HG02870 (cell line): ENCODE measurements around the gene MEP1A.
"Not testable (repeated sequence)": the region's sequence is repeated elsewhere in the genome, so short reads cannot be mapped to it uniquely, and the experiment has no call there.

Experiments
- ATAC-seq: cut with Tn5 transposase; IDR thresholded peaks from one replicate; pipeline ENCODE4 v1.9.1; 2021; ENCODE audit warnings: mild to moderate bottlenecking, moderate library complexity; ENCODE audit not compliant: unreplicated experiment

Gene MEP1A

DNA sequence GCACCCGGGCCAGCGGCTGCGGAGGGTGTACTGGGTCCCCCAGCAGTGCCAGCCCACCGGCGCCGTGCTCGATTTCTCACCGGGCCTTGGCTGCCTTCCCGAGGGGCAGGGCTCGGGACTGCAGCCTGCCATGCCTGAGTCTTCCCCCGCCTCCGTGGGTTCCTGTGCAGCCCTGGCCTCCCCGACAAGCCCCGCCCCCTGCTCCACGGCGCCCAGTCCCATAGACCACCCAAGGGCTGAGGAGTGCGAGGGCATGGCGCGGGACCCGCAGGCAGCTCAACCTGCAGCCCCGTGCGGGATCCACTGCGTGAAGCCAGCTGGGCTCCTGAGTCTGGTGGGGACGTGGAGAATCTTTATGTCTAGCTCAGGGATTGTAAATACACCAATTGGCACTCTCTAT is 18.5 kb upstream of the MEP1A start:
- not testable (repeated sequence) for ATAC-seq

DNA sequence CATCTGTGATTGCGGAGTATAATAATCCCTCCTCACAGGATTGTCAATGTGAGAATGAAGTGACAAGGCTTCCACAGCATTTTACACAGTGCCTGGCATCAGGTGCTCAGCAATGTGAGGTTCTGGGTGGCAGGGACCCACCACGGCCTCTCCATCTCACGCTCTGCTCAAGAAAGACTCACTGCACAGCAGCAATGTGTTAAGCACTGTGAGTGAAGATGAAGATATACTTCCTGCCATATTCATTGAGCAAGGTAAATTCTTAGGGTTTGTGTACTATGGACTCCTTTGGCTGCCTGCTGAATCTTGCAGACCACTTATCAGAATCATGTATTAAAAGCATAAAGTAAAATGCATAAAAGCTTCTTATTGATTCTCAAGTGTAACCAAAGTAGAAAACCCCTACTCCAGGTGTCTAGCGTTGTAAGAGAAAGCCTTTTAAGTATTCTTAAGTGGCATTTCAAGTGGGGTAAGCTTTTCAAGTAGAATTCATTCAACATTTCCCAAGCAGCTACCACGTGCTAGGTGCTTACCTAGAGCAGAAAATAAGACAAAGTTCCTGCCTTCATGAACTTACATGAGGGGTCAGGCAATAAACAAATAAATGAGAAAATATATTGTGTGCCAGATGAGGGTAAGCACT is 17.0 kb upstream of the MEP1A start:
- ATAC-seq = no peak

DNA sequence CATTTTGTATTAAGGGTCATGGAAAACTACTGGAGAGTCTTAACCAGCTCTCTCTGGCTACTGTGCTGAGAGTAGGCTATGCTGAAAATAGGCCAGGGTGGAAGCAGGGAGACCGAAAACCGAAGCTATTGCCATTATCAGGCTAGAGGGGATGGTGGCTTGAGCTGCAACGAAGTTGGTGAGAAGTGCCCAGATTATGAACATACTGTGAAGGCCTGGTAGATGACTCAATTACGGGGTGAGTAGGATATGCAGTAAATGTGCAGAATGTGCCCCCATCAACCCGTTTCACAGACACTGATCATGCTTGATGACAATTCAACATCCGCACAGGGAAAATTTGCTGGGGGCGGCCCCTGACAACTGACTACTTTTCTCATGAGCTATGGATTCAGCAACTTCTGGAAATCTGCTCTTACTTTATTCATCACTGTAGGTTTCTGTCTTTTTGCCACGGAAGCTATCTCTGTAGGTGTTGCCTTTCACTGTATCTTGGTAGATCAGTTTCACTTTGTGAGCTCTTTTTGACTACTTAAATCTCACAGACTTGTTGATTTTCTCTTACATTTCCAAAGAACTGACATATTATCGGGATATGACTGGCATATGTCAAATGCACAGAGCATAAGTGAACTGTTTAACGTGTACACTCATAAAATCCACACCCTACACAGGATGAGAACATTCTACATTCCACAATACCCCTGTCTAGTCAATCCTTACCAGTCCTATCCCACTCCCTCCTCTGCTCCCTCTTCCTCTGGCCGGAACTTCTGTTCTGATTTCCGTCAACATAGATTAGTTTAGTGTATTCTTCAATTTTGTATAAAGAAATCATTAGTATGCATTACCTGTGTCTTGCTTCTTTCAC is 15.5 kb upstream of the MEP1A start:
- no peak for ATAC-seq

DNA sequence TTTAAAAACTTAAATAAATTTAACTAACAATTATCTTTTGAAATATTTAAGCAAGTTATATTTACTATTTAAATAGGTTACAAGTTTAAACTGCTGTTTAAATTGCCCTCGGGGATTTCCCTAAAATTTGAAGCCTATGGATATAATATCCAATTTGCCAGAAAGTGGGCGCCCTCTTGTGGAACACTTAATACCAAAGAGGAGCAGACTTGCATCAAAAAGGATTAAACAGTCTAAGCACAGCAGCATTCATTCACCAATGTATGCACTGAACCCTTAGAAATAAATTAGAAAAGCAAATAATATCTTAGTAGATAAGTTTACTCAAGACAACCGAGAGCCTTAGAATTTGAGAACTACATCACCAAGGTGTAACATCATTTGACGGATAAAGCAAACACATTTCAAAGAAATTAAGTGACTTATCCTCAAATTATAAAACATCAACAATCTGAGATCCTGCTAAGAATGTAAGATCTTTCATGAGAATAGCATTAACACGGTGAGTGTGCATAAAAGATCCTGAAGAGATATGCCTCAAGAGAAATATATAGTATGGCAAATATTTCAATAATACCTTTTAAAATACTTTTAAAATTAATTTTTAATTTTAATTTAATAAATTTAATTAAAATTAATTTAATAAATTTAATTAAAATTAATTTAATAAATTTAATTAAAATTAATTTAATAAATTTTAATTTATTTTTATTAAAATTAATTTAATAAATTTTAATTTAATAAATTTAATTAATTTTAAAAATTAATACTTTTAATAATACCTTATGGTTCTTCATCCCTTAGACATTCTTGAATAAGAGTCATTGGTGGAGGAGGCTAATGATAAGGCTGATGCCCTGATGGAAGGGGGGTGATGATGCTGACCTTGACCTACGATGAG is 11.5 kb upstream of the MEP1A start:
- ATAC-seq = no peak

DNA sequence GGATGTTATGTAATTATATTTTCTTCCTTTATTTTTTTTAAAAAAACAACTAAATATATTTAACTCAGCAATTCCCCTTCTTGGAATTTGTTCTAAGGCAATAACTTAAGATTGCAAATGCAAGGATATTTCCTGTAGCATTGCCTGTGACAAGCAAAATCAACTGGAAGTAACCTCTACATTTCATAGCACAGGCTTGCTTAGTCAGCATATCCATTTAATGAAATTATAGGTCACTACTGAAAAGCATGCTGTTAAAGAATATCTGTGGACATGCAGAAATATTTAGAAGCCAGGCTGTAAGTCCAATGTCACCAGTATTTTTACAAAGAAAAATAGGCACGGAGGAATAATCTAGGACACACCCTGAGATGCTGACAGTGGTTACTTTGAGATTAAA is 8.7 kb upstream of the MEP1A start:
- ATAC-seq = no peak

DNA sequence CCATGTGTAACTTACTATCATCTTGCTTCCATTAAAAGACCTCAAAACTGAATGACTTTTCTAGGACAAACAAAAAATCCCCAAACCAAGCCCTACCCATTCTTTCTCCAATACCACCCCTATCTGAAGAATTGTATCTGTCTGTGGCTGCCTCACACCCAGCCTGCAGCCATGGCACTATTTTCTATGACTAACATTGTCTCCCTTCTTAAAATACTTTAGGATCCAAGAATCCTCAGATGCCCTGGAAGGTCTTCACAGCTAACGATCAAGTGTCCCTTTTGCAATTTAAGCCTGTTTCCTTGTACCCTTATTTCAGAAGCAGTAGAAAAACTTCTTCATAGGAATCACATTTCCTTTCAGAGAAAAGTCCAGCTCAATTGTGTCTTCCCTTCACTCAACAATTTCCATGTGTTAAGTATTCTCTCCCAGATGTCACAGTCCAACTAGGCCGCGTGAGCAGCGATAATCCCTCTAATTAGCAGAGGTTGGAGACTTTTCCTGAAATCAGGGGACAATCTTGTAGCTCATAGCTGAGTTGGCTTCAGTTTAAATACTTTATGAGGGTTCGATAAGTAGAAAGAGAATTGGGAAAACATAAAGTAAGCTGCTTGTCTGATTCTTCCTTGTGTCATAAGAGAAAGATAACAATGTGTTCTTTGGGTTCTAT is 5.2 kb upstream of the MEP1A start:
- no peak for ATAC-seq

DNA sequence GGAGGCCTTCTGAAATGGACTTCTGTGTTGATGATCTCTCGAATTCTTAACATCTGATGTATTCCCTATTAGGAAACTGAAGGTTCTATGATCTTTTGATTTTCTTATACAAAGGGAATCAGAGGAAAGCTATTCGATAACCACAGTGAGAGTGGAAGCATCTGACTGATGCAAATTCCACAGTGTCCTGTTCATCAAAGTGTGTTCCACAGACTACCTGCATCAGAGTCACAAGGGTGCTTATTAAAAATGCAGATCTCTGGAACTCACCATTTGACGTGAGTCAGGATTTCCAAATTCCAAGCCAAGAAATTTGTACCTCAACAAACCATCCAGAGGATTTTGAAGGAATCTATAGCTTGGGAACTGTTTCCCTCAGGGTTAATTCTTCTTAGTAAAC is 4.4 kb upstream of the MEP1A start:
- ATAC-seq = no peak

DNA sequence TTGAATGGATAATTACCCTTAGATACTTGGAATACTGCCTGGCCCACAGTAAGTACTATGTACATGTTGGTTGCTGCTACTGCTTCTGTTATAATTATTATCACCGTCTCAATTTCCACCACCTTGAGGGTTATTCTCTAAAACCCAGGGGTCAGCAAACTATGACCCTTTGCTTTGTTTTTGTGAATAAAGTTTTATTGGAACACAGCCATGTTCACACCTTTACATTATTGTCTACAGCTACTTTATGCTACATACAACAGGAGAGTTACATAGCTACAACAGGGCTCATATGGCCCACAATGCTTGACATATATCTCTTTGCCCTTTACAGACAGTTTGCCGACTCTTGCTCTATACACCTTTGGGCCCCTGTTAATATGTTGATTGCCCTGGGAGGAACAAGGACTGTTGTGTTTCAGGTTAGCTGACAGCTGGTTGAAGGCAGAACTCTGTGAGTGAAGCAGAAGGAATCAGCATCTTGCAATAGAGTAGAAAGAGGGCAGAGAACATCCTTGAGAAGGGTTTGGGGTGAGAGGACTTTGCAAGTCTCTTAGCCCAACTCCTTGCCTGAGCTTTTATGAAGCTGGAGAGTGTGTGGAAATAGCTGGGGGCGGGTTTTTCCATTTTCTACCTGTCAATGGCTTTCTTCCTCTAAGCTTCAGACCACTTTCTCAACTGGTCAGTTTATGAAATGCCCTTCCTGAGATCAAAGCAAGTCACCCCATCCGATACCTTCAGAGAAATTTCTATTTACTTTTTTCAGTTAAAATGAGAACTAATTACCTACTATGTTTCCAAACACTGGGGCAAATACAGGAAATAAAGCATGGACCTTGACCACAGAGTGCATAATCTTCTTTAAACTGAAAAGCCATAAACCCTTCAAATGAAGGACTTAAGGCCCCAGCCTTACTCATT is 3.5 kb upstream of the MEP1A start:
- ATAC-seq = no peak

GRCh38 chr6:46790355-46790874 is 2.8 kb upstream of the MEP1A start:
- ATAC-seq = no peak

DNA sequence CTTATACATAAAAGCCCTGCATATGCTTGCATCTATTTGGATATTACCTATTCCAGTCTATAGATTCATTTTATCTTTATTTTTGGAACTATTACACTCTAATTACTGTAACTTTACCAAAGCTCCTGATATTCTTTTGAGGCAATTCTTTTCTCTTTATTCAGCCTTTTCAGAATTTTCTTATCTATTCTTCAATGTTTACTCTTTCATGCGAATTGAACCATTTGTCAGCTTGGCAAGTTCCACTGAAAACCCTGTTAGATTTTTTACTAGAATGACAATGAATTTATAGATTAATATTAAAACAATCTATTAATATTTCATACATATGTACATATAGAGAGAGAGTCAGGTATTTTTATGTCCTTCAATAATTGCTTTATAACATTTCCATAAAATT is 554 bp upstream of the MEP1A start:
- ATAC-seq = no peak

- no peak for ATAC-seq
Observed at GRCh38 chr6:46794068-46794467, 879 bp downstream of the MEP1A start.

GRCh38 chr6:46795816-46796215 is 2.6 kb downstream of the MEP1A start:
- ATAC-seq = no peak

DNA sequence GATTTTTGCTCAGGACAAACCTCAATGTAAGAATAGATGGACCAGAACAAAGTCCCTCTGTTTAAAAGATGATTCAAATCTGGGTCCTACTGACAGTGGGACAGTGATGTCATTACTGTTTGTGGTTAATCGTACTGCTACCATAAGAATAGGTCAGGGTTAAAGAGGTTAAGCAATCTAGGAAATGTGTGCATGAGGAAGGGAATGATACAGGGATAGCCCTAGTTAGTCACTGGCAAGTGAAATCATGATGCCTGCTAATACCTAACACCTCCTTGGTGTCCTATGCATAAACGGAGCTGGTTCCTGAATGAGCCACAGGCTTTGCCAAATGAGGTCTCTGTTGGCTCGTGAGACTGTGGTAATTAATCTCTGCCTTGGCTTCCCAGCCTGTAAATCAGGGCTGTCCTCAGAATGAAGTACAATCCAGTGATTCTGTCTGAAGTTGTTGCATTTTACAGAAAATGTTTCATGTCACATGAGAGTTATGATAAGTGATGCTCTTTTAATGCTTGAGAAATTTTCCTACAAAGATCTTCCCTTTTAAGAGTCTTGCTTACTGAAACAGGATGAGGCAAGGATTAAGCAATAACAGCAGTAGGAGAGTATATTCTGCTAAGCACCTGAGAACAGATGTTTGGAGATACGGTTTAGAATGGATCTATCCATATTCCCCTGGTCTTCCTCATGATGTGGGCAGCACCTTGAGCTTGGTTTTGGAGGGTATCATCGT is 3.8 kb downstream of the MEP1A start:
- ATAC-seq = no peak

GRCh38 chr6:46799657-46800056 is 6.5 kb downstream of the MEP1A start:
- no peak for ATAC-seq

DNA sequence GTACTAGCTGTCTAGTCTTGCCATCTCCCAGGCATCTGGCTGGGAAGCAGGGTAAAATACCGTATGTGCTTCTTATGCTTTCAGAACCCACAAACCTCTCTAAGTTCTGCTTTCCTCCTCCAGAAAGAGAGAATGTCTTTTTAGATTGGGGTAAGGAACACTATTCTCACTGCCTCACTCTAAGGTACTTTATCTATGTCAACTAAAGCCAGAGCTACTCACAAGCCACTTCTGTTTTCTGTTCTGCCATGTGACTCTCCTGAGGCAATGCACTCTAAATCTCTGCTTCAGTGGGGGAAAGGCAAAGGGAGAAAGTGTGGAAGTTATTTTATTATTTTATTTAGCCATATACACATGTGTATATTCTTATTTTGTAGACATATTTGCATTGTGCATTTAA is 15.6 kb downstream of the MEP1A start:
- ATAC-seq = no peak

DNA sequence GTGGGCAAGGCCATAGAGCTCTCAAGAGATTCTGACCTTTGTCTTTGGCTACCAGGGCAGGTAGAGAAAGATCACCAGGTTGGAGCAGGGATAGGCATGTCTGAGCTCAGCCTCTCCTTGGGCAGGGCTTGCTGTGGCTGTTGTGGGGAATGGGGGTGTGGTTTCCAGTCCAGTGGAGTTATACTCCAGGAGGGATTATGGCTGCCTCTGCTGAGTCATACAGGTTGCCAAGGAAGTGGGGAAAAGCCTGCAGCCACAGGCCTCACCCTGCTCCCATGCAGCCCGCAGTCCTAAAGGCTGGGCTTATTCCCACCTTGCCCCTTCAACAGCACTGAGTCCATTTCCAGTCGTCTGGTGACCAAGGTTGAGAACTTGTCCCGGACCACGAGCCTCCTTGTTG is 21.9 kb downstream of the MEP1A start:
- no peak for ATAC-seq

DNA sequence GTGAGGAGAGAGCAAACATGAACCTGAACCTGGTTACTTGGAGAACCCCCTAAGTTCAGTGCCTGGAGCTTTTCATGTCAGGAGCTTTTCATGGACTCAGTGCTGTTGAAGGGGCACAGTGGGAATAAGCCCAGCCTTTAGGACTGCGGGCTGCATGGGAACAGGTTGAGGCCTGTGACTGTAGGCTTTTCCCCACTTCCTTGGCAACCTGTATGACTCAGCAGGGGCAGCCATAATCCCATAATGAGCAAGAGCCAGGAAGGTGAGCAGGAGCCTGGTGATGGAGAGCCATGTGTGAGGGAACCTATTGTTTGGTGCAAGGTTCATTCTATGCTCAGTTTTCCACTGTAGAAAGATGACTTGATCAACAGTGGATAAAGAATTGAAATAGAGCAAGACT is 23.4 kb downstream of the MEP1A start:
- no peak for ATAC-seq

GRCh38 chr6:46819561-46819960 is 26.4 kb downstream of the MEP1A start:
- no peak for ATAC-seq

GRCh38 chr6:46821458-46821881 is 28.3 kb downstream of the MEP1A start:
- ATAC-seq = no peak
